Germinal center (tissue), 1 donor: Measurements from ENCODE around the gene PIK3CA.
"Not testable (repeated sequence)": the region's sequence is repeated elsewhere in the genome, so short reads cannot be mapped to it uniquely, and the experiment has no call there.

Experiments
- DNase-seq: peaks from one replicate; pipeline ENCODE4 v3.0.0; 2012; ENCODE audit warnings: mixed read lengths, low spot score

Gene PIK3CA

DNA sequence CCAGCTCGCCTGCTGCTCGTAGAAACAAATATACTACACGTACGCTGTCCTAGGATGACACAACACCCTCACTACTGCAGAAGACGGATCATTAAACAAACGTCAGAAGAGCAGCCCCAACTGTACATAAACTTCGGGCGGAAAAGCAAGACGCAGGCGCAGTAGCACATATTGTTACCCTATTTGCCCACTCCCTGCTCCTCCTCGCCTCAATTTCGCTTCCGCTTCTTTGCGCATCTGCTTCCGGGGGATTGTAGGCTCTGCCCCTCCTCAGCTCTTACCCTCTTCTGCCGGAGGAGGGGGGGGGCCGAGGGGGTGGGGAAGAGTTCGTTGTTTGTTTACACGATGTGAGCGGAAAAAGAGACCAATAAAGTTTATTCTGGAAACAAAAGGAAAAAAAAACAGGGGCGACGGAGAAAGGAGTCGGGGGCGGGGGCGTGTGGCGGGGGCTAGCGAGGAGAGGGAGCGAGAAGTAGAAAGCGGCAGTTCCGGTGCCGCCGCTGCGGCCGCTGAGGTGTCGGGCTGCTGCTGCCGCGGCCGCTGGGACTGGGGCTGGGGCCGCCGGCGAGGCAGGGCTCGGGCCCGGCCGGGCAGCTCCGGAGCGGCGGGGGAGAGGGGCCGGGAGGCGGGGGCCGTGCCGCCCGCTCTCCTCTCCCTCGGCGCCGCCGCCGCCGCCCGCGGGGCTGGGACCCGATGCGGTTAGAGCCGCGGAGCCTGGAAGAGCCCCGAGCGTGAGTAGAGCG, at the start of gene PIK3CA:
TSS of gene PIK3CA (plus strand) at position 485 of the 743 bp plus-strand sequence. CDS start 50,469 bp downstream, outside the sequence.
- DNase-seq, result peak; percentile 90

DNA sequence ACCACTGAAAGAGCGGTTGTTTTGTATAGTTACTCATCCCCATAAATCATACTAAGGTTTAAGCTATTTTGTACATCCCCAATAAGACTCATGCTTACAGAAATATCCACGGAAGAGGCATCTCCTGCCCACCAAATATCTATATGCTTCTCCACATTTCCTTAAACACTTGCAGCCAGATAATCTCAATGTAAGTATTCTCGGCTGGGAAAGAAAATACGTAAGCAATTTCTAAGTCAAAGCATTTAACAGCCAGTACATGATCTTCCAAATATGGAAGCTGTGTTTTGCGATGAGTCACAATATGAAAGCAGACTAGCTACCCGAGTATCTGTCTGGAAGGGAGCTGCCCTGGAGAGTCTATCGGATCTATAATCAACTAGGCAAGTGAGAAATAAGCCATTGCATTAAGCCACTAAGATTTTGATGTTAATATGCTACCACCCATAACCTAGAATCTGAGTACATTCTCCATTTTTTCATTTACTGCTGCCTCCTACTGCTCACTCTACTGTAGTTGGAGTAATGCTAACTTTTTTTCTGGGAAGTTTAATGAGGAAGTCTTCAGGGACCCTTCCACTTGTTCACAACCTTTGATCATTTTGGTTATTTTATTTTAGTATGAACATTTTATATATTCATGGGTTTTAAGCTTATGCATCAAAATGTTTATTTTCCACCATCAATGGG, 49.6 kb upstream of the PIK3CA start:
- DNase-seq, result no peak

DNA sequence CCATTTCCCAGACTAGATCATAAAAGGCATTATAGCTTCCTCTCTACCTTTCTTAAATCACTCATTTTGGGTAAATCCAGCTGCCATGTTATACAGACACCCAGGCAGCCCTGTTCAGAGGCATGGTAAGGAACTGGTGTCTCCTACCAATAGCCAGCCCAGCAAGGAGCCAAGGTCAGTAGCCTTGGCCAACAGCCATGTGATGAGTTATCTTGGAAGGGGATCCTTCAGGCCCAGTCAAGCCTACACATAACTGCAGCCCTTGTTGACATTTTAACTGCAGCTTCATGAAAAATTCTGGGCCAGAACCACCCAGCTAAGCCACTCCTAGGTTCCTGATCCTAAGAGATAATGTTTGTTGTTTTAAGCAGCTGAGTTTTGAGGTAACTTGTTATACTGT, 47.5 kb upstream of the PIK3CA start:
- no peak for DNase-seq

DNA sequence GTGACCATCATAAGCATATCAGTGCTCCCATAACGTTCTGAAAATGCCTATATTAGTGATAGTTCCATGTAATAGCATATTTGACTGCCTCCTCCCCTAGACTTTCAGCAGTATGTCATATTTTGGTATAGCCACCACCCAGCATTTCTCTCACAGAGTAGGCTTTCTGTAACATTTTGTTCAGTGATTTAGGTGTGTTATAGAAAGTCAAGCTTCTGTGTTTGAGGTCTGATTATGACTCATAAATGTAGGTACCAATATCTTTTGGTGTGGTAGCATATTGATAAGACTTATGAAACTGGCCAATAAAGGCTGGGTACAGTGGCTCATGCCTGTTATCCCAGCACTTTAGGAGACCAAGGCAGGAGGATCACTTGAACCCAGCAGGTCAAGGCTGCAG, 42.3 kb upstream of the PIK3CA start:
- no peak for DNase-seq

DNA sequence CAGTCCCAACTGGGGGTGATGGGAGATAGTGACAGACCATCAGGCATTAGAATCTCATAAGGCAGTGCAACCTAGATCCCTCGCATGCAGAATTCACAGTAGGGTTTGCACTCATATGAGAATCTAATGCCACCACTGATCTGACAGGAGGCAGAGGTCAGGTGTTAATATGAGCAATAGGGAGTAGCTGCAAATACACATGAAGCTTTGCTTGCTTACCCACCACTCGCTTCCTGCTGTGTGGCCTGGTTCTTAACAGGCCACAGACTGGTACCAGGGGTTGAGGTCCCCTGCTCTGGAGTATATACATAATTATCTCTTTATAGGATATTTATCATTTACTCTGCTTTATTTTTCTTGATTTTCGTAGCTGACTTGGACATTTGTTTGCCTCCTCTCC, 40.5 kb upstream of the PIK3CA start:
- DNase-seq, result no peak

DNA sequence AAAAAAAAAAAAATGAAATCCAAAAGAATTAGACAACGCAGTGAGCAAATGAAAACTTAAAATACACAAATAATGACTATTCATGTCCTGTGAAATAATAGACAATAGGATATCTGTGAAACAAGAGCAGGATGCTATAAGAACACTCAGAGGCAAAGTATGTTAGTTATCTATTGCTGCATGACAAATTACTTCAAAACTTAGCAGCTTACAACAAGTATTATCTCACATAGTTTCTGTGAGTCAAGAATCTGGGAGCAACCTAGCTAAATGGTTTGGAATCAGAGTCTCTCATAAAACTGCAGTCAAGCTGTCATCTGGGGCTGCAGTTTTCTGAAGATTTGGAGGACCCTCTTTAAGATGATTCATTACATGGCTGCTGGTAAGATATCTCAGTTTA, 40.1 kb upstream of the PIK3CA start:
- DNase-seq, result no peak

DNA sequence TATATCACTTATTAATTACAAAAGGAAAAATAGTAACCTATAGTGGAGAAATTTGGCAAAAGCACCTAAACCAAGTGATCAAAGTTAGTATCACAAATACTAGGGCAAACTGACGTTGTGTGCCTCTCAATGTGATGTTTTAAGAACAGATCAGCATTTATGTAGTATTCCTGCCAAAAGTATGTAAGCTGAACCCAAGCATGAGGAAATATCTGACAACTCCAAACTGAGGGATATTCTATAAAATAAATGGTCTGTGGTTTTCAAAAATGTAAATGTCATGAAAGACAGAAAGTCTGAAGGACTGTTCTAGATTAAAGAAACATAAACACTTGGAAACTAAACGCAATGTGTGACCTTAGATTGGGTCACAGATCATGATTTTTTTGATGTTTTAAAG, 34.3 kb upstream of the PIK3CA start:
- DNase-seq, result no peak

DNA sequence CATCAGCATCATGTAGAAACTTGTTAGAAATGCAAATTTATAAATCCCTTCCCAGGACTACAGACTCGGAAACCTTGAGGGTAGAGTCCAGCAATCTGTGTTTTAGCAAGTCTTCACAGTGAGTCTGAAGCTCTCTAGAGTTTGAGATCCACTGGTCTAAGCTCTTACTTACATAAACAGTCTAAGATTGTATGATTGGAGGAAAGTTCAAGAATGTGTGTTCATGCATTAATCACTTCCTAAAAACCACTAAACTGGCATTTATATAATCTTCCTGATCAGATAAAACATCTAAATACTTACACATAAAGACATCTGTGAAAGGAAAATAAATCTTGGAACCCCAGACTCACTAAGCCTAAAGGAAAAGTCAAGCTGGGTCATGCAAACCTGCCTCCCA, 32.7 kb upstream of the PIK3CA start:
- DNase-seq, result not testable (repeated sequence)

DNA sequence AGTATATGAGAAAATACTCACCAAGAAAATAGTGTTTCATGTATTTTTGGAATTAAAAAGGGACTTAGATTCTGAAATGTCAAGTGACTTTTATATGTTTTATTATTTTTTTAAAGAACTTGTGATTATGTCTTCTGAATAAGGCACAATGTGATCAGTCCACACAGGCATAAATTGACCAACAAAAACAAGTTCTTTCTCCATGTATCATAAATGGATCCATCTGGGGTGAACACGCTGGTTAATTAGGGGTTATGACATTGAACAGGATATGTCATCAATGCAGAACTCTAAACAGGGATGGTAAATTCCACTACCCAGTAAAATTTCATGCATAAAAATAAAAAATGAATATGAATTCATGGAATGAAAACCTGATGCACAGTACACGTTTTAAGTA, 31.3 kb upstream of the PIK3CA start:
- no peak for DNase-seq

DNA sequence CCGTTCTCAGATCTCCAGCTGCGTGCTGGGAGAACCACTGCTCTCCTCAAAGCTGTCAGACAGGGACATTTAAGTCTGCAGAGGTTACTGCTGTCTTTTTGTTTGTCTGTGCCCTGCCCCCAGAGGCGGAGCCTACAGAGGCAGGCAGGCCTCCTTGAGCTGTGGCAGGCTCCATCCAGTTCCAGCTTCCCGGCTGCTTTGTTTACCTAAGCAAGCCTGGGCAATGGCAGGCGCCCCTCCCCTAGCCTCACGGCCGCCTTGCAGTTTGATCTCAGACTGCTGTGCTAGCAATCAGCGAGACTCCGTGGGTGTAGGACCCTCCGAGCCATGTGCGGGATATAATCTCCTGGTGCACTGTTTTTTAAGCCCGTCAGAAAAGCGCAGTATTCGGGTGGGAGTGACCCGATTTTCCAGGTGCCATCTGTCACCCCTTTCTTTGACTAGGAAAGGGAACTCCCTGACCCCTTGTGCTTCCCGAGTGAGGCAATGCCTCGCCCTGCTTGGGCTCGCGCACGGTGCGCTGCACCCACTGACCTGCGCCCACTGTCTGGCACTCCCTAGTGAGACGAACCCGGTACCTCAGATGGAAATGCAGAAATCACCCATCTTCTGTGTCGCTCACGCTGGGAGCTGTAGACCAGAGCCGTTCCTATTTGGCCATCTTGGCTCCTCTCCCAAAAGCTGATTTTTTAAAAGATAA, 15.8 kb upstream of the PIK3CA start:
- not testable (repeated sequence) for DNase-seq

DNA sequence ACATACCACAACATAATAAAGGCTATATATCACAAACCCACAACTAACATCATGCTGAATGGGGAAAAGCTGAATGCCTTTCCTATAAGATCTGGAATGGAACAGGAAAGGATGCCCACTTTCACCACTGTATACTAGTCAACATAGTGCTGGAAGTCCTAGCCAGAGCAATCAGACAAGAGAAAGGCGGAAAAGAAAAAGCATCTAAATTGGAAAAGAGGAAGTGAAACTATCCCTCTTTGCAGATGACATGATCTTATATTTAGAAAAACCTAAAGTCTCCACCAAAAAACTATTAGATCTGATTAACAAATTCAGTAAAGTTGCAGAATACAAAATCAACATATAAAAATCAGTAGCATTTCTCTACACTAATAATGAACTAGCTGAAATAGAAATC, 14.6 kb upstream of the PIK3CA start:
- no peak for DNase-seq

DNA sequence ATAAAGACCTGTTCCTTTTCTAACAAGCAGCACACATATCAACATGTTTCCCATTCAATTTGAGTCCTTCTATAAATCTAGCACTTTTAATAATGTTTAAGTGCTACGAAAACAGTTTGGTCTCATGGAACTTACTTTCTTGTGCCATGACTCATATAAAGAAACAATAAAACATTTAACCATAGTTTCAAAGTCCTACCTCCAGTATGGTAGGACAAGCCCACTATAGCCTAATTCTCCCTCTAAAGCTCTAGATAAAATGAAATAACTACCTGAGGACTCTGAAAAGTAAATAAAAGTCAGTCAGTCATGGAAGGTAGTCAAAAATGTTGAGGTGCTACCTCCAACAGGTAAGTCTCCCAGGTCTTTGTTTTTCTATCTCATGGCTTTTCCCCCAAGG, 12.0 kb upstream of the PIK3CA start:
- no peak for DNase-seq

DNA sequence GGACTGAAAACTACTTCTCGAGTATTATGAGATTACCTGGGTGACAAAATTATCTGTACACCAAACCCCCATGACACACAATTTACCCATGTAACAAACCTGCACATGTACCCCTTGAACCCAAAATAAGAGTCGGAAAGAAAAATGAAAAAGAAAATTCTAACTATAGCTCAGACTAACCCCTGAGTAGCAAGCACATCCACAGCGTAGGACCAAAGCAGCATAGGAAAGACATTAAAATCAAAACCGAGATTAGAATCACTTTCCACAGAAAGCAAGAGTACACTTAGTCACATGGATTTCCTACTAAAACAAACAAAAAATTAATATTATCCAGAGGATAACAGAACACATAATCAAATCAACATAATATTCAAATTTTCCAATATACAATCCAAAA, 6.3 kb upstream of the PIK3CA start:
- no peak for DNase-seq

DNA sequence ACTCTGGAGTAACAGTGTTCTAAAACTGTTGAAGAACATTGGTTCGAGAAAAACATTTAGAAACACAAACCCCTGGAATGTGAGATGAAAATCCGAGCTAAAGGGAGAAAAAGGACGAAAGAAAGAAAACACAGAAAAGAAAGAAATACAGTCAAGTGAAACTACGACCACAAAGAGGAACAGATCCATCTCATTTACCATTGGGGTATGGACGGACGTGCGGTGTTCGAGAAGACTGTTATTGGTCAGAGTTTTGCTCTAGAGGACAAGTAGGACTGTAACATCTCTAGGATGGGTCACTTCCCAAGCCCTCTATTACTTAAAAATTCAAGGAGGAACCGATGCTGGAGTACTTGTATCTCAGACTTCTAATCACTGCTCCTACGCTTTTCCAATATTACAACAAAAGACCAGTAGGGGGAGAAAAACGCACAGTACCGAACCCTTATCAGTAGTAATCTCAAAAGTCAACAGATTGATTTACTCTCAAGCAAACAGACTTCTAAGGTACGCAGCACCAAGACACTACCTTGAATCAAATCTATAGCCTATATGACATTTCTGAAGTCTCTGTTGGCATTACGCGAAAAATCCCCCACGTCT, 1.1 kb upstream of the PIK3CA start:
- peak; percentile 69 for DNase-seq

DNA sequence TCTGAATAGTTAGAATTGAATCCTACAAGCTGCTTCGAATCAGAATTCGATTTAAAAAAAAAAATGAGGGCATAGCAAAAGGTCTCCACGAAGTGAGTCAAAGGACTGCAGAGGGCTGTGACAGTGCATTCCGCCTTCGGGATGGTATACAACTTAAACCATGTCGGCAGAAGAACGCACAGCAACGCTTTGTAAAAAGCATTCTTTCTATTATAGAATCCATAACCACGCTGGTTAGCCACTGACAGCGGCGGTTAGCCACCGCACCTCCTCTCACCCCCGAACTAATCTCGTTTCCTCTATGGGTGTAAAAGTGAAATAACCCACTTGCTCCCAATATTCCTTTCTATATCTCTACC, 664 bp upstream of the PIK3CA start:
- DNase-seq, result no peak

DNA sequence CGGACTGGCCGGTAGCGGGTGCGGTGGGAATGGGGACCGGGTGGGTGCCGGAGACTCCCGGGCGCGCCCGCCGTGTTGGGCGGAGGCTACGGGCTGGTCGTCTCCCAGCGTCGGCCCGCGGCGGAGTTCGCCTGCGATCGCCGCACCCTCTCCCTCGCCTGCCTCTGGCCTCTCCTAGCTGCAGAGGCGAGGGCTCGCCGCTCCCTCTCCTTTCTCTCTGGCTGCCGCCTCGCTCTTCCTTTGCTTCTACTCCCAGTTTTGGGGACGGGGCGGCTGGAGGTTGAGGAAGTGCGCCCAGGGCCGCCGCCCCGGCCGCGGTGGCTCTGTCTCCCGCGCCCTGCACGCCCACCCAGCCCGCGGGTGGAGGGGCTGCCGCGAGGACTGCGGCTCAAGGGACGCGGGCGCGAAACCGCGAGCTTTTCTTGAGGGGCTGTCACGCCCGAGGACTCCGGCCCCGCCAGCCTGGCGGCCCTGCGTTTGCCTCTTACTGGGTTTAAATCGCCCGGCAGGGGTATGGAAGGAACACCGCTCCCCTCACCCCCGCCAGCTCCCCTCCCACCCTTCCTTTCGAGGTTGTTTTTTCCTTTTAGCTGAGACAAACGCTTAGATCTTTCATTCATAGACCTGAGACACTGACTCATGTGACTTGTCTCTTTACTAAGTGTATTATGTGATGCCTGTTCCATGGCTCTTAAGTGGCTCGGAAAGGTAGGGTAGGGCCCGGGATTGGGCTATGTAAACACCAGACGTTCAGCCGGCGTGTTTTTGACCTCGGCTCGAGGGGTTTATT, 654 bp downstream of the PIK3CA start:
- peak; percentile 36 for DNase-seq

DNA sequence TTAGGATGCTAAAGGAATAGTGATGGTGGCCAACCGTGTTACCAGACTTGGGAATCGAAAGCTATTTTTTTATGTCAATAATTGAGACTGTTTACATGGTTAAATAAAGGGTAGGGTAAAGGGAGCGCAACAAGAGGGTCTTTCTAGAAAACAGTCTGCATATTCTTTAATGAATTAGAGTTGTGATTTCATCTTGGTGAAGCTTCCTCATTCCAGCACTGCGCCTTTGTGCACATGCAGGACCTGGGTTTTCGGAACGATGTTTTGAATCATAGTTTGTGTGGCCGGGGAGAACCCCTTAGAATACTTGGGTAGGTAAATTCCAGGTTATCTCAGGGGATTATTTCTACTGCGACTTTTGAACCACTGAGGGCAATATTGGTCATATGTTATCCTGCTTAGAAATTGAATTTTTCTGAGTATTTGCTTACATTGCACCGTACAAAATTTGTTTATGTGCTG, 1.3 kb downstream of the PIK3CA start:
- DNase-seq, result peak; percentile 46

DNA sequence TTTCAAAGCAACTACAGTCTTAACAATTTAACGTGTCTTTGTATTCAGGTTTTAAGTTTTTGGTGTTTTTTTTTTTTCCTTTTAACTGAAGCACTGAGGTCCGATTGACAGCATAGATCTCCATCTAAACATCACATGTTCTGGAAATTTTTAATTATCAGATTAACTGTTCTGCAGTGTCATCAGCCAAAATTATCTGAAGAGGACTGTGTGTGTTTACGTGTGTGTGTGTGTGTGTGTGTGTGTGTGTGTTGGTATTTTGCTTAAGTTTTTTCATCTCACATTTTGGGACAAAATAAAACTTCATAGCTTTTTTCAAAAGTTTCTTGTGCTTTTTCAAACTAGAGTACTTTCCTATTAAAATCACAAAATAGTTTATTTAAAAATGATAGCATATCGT, 1.8 kb downstream of the PIK3CA start:
- DNase-seq, result no peak

DNA sequence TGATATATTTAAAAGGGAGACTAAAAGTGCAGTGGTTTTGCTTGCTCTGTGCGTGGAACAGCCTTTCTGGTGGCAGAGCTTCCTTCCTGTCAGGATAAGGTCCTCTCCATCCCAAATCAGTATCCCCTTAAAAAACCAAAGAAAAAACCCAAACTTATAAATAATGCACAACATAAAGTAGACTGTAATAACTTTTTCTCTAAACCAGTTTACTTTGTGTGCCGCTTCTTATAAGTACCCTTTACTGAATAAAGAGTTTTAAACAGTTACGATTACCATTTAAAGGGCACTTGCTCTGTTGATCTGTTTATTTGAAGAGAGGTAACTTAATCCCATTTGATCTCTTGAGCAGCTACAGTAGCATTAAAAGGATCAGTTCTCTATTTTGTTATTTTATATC, 2.5 kb downstream of the PIK3CA start:
- no peak for DNase-seq

DNA sequence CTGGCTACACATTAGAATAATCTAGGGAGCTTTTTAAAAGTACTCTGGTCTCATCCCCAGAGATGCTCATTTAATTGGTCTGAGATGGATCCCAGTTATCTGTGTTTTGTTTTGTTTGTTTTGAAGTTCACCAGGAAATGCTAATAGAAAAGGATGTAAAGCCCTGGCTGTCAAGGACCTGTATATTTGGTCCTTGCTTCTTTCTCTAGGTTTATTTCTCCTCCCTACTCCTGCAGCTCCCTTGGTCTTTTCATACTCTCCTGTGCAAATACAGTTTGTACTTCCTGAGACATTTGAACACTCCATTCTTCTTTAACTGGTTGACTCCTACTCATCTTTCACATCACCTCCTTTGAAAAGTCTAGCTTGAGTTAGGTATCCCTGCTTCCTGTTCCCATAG, 3.3 kb downstream of the PIK3CA start:
- DNase-seq, result no peak

DNA sequence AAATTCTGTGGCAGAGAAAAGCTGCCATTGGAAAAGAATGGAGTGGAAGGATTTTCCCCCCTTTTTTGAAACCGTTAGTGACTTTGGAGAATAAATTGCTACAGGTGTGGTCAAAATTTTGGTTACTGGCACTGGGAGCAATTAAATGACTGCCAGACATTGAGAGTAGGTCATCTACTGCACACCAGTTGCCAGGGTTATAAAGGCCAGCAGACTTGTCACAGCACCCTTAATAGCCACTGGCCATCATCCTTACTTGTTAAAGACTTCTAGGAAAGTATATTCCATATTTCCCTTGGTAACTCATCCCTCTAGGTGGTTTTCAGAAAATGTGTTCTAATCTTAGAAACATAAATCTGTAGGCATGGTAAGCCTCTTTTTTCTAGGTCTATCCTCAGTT, 8.0 kb downstream of the PIK3CA start:
- no peak for DNase-seq

DNA sequence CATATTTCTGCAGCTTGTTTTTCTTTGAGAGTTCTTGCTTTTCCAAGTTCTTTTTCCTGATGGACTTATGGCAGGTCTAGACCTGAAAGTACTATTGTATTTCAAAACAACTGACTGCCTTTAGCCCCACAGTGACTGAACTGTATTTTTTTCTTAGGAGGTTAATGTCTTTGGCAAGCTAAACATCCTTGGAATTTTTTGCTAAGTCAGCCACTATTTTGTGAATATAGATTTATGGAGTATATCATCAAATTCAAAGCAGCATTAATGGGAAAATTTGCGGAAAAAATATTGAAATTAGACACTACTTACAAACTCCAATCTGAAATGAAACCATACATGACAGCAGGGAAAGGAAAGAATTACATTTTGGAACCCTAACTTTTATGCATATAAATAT, 8.6 kb downstream of the PIK3CA start:
- no peak for DNase-seq
